HG02759 (cell line): ENCODE data around the gene BIRC6.

Experiments
- ATAC-seq: cut with Tn5 transposase; IDR thresholded peaks from one replicate; pipeline ENCODE4 v1.9.1; 2021; ENCODE audit warnings: mild to moderate bottlenecking, moderate library complexity; ENCODE audit not compliant: unreplicated experiment

BIRC6 gene

DNA sequence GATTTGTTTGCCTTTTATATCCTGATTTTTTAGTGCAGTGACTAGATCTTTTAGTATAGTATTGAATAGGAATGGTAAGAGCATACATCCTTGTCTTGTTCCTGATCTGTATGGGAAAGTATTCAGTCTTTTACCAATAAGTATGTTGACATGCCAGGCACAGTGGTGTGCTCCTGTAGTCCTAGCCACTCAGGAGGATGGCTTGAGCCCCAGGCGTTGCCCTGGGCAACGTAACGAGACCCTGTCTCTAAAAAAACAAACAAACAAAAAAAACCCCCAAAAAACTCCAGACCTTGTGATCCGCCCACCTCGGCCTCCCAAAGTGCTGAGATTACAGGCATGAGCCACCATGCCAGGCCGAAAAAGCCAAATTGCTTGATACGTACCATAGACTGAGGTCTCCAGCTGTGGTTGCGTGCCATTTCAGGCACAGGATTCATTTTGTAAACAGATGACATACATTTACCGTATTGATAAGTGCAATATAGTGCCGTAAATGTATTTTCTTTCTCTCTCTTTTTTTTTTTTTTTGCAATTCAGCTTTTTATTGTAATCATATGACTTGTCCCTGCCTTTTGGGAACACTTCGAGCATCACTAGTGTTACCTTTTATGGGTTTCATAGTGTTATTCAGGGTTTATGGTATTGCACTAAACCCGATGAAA, 18.5 kb downstream of the BIRC6 start:
- ATAC-seq = no peak

DNA sequence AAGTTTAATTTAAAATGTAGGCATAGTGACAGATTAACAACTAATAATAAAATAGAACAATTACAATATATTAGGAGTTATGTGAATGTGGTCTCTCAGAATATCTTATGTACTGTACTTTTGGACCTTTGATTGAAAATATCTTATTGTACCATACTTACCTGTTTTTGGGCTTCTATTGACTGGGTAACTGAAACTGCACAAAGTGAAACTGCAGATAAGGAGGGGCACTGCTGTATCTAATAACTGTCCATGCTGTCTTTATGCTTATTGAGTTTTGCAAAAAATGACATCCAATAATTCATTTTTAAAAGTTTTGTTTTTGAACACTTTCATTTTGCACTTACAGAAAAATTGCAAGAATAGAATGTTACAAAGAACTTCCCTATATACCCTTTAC, 19.9 kb downstream of the BIRC6 start:
- no peak for ATAC-seq

DNA sequence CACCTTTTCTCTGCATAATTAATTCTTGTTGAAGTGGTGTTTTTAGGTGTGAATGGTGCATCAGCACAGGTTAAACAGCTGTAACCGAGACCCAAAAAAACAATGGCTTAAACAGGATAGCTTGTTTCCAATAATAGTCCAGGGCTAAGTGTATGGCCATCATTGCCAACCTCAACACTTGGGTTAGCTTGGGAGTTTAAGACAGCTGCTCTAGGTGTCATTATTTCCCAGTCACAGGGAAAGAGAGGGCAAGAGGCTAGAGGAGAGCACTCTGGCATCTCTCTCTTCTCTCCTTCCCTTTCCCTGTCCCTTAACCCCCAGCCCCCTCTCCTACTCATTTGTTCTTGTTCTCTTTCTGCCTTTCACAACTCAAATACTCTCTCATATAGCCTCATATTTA, 21.1 kb downstream of the BIRC6 start:
- no peak for ATAC-seq

DNA sequence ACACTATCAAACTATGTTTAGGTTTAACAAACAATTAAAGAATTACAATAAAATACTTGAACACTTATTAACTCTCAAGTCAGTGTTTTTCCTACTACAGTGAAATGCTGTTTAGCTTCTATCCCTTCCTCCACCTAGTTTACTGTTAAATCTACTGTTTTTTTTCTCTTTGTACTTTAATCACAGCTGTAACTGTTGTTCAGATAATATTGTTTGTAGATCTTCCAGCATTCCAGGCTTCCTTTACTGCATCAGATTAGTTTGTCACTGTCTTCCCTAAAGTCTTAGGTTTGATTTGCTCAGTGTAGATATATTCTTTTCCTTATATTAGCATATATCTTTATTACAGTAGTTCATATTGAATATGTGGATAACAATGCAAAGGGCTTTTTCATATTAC, 22.5 kb downstream of the BIRC6 start:
- ATAC-seq = no peak

DNA sequence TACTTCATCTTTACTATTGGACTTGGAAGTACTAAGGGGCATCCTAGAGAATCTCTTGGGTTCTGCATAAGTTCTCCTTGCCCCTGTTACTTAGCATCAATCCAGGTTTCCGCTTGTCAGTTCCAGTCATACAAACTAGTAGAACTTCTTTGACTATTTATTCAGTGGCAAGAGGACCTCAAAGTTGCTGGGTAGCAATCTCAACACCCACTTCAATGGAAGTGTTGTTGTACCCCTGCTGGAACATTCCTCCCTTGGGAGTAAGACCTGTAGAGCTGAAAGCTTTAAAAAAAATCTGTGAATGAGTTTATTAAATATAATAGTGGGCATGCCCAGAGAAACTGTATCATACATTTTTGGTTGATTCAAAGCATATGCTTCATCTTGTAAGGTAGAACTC, 27.0 kb downstream of the BIRC6 start:
- ATAC-seq = no peak

DNA sequence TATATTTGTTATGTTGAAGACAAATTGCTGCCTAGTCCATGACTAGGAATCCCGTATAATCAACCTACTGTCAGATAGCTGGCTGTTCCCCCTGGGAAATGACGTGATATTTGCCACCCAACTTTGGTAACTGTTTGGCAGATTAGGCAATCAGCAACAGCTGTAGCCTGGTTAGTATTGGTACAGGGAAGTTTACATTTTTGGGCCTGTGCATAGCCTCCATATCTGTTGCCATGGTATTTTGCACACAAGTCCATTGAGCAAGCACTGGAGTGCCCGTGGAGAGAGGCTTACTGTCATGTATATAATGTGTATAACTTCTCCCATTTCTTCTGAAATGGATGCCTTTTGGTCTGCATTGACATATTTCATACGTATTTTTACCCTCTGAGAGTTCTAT, 27.7 kb downstream of the BIRC6 start:
- ATAC-seq = no peak

GRCh38 chr2:32386739-32387138, 29.9 kb downstream of the BIRC6 start:
- no peak for ATAC-seq

- no peak for ATAC-seq
These were observed 42.4 kb downstream of the BIRC6 start for GRCh38 chr2:32399221-32399620.

DNA sequence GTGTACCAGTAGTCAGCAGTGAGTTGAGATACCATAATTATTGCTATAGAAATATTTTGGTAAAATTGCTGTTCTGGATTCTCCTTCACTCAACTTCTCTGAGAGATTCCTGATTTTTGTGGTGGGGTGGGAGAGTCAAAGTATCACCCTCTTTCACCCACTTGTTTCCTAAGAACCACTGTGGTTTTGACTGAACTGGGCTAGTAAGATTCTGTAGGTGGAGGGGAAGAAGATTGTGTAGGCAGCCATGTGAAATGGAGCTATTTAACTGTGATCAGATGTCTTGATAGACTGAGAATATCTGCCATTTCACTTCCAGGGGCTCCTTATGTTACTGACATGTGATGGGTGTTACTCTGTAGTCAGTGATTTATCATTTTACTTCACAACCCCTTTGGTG, 45.3 kb downstream of the BIRC6 start:
- no peak for ATAC-seq

- ATAC-seq = no peak
These were observed 47.0 kb downstream of the BIRC6 start for GRCh38 chr2:32403782-32404181.

DNA sequence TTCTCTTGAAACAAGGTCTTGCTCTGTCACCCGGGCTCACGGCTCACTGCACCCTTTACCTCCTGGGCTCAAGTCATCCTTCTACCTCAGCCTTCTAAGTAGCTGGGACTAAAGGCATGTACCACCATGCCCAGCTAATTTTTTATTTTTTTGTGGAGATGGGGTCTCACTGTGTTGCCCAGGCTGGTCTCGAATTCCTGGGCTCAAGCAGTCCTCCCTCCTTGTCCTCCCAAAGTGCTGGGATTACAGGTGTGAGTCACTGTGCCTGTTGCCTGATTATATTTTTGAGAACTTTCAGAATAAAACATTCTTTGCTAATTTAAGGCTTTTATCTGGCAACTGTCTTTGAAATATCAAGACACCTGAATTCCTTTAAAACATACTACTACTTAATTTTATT, 47.9 kb downstream of the BIRC6 start:
- ATAC-seq = no peak

DNA sequence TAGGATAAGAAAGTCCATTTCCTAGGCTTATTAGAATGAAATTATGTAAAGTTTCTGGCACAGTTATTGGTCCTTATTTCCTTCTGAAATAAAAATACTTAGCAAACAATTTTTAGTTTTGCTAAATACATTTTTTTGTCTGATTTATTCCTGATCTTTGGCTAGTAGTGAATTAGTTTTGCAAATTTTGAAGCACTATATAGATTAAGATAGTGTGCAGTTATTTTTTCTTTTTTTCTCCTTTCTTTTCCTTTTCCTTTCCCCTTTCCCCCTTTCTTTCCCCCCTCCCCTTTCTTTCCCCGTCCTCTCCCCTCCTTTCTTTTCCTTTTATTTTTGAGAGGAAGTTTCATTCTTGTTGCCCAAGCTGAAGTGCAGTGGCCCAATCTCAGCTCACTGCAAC, 59.7 kb downstream of the BIRC6 start:
- no peak for ATAC-seq

GRCh38 chr2:32417659-32418058, 60.8 kb downstream of the BIRC6 start:
- no peak for ATAC-seq

DNA sequence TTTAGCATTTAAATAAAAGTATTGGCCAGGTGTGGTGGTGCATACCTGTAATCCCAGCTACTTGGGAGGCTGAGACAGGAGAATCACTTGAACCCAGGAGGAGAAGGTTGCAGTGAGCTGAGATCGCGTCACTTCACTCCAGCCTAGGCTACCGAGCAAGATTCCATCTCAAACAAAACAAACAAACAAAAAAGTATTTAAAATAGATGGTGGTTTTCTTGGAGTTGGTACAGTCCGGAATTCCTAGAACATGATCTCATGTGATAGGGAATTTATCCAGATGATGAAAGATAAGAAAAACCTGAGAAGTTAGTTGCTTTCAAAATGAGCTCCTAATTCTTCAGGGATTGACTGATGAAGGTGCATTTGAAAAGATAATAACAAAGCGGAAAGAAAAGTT, 62.0 kb downstream of the BIRC6 start:
- no peak for ATAC-seq

DNA sequence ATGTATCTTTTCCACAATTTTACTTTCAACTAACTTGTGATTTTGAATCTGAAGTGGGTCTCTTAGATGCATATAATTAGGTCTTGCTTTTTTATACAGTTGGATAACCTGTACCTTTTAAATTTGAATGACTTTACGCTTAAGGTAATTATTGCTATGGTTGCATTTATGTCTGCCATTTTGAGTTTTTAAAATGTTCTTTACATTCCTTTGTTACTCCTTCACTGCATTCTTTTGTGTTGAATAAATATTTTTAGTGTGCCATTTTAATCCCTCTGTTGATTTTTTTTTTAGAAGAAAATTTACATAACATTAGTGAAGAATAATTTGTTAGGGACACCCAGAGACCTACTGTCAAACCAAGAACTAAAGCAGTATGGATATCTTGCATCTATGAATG, 65.3 kb downstream of the BIRC6 start:
- no peak for ATAC-seq

GRCh38 chr2:32423536-32423935, 66.7 kb downstream of the BIRC6 start:
- no peak for ATAC-seq

GRCh38 chr2:32424739-32425138, 67.9 kb downstream of the BIRC6 start:
- ATAC-seq = no peak

- no peak for ATAC-seq
These were observed 68.9 kb downstream of the BIRC6 start for GRCh38 chr2:32425719-32426141.

GRCh38 chr2:32427672-32428610, 71.1 kb downstream of the BIRC6 start:
- ATAC-seq = no peak

DNA sequence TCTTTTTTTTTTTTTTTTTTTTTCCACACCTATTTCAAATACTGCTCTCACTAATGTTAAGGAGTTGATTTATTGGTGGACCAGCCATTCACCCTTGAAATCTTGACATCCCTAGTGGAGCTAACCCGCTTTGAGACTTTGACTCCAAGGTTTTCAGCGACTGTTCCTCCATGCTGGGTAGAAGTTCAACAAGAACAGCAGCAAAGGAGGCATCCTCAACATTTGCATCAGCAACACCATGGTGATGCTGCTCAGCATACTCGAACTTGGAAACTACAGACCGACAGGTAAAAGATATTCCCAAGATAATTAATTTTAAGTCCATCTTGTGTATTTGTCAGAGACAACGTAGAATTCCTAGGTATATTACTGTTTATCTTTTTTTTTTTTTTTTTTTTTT, 74.0 kb downstream of the BIRC6 start:
- ATAC-seq = no peak

DNA sequence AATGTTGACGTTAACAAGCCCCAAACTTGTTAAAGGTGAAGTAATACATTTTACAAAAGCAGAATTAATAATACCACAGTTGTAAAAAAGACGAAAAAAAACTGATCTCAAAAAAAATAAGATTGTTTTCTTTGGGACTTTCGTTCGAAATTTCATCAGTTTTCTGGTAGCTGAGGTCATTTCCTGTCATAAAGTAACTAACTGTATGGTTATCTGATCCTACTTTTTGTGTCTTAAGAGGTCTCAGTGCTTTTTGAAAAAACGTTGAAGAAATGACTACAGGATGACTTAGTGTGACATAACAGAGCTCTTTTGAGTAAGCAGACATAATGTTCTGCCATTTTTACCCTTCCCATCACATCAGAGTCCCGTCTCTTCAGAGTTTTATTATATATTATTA, 79.3 kb downstream of the BIRC6 start:
- ATAC-seq = no peak

GRCh38 chr2:32442020-32442467, 85.2 kb downstream of the BIRC6 start:
- ATAC-seq = no peak
